HCT116 (cell line): ENCODE measurements around the gene NSUN7. TPM values are rescaled to one million over a fixed set of nuclear protein-coding genes. Genes with fewer than 3 reads are reported as not detected.

Source experiments
- ATAC-seq: fragments of 200-7000 bp; cut with Tn5 transposase; 2 replicates; pipeline ENCODE4 v1.9.1; 2020; ENCODE audit warnings: mild to moderate bottlenecking, moderate library complexity
- BruUV-seq: library from RNA; stranded (reverse); fragments of 400-500 nt; replicated peaks from 2 replicates; lab custom pipeline; 2021; lab: Mats Ljungman, UMichigan
- CTCF ChIA-PET: fragments of 300-600 bp; sonication (Branson Sonifier 250); formaldehyde crosslinking; loops from one replicate; lab custom pipeline; 2021; ENCODE audit warnings: antibody characterized with exemption; lab: Charles Lee
- POLR2A ChIA-PET: fragments of 300-600, 350-600 bp; sonication (Branson Sonifier 250); formaldehyde crosslinking; loops from one replicate; lab custom pipeline; 2021; ENCODE audit warnings: antibody characterized with exemption; lab: Charles Lee
- RAD21 ChIA-PET, 2 experiments: fragments of 300-600 bp; sonication (Branson Sonifier 250); formaldehyde crosslinking; loops; one replicate each; lab custom pipeline; 2023; ENCODE audit warnings: low total read pairs in 2 of 2; ENCODE audit not compliant: uncharacterized antibody in 2 of 2, unreplicated experiment in 2 of 2, low non-redundant PET in 1 of 2; lab: Charles Lee
- DNase-seq: peaks from one replicate; pipeline ENCODE4 v3.0.0-alpha.2; 2010; ENCODE audit warnings: low read depth, low spot score
- H2AFZ ChIP-seq: fragments of 200-600 bp; shearing (Covaris generic), sonication (generic); 2 replicates; pipeline ENCODE4 v1.6.1; 2017; ENCODE audit warnings: low read depth, mixed run types, mixed read lengths, antibody characterized with exemption, low read length; ENCODE audit not compliant: poor library complexity, severe bottlenecking
- H3K27ac ChIP-seq: 2 replicates; pipeline ENCODE4 v1.5.1; 2012; ENCODE audit warnings: low read depth, low read length
- H3K27me3 ChIP-seq: fragments of 200-600 bp; sonication (generic); 2 replicates; pipeline ENCODE4 v1.6.1; 2016; ENCODE audit warnings: mixed run types, low read length, mixed read lengths; ENCODE audit not compliant: insufficient read depth
- H3K36me3 ChIP-seq, 2 experiments: fragments of 200-500 bp in 1 of 2; fragments of 200-600 bp in 1 of 2; sonication (Bioruptor generic) in 1 of 2; sonication (generic) in 1 of 2; 2 replicates each; pipeline versions ENCODE4 v1.5.1 to v1.6.1; 2014 to 2016; ENCODE audit warnings: low read length in 2 of 2, inconsistent platforms in 1 of 2, mixed read lengths in 1 of 2, mixed run types in 1 of 2; ENCODE audit not compliant: insufficient read depth in 2 of 2, control insufficient read depth in 1 of 2
- H3K4me1 ChIP-seq, 2 experiments: fragments of 200-600 bp in 1 of 2; sonication (generic) in 1 of 2; 2 replicates each; pipeline versions ENCODE4 v1.5.1 to v1.6.1; 2012 to 2017; ENCODE audit warnings: low read length in 2 of 2, inconsistent platforms in 1 of 2, mild to moderate bottlenecking in 1 of 2, mixed read lengths in 1 of 2, mixed run types in 1 of 2, moderate library complexity in 1 of 2; ENCODE audit not compliant: insufficient read depth in 2 of 2, control insufficient read depth in 1 of 2
- H3K4me2 ChIP-seq: fragments of 200-600 bp; sonication (generic); 2 replicates; pipeline ENCODE4 v1.6.1; 2017; ENCODE audit warnings: mixed run types, low read length, mixed read lengths
- H3K4me3 ChIP-seq, 2 experiments: fragments of 200-600 bp in 1 of 2; sonication (generic) in 1 of 2; replicated peaks in 1 of 2; 2 replicates each; pipeline ENCODE4 v1.5.1; 2011 to 2016; ENCODE audit warnings: low read length in 2 of 2, control low read depth in 1 of 2, low read depth in 1 of 2, mild to moderate bottlenecking in 1 of 2, mixed read lengths in 1 of 2, mixed run types in 1 of 2
- H3K79me2 ChIP-seq: fragments of 200-600 bp; sonication (generic); 2 replicates; pipeline ENCODE4 v1.6.1; 2017; ENCODE audit warnings: mild to moderate bottlenecking, mixed run types, low read length, moderate library complexity, mixed read lengths; ENCODE audit not compliant: insufficient read depth
- H3K9ac ChIP-seq: fragments of 200-600 bp; sonication (generic); 2 replicates; pipeline ENCODE4 v1.6.1; 2016; ENCODE audit warnings: low read length, mixed read lengths
- H3K9me2 ChIP-seq: fragments of 200-600 bp; sonication (generic), shearing (Covaris generic); 2 replicates; pipeline ENCODE4 v1.6.1; 2017; ENCODE audit warnings: mixed run types, mild to moderate bottlenecking, moderate library complexity; ENCODE audit not compliant: insufficient read depth
- H3K9me3 ChIP-seq, 2 experiments: fragments of 200-500 bp in 1 of 2; fragments of 200-600 bp in 1 of 2; sonication (Bioruptor generic) in 1 of 2; sonication (generic) in 1 of 2; 2 replicates each; pipeline ENCODE4 v1.6.1; 2014 to 2017; ENCODE audit warnings: low read length in 2 of 2, mixed read lengths in 2 of 2, inconsistent platforms in 1 of 2, low read depth in 1 of 2, mild to moderate bottlenecking in 1 of 2, mixed run types in 1 of 2, moderate library complexity in 1 of 2; ENCODE audit not compliant: control insufficient read depth in 1 of 2, insufficient read depth in 1 of 2
- H4K20me1 ChIP-seq: fragments of 200-600 bp; sonication (generic), shearing (Covaris generic); 2 replicates; pipeline ENCODE4 v1.6.1; 2017; ENCODE audit warnings: mixed run types, mild to moderate bottlenecking, moderate library complexity; ENCODE audit not compliant: insufficient read depth
- ATF3 ChIP-seq: IDR thresholded peaks from 2 replicates; pipeline ENCODE4 v1.6.1; 2012
- CEBPB ChIP-seq: IDR thresholded peaks from 2 replicates; pipeline ENCODE4 v1.6.1; 2012; ENCODE audit warnings: low read depth
- ELF1 ChIP-seq: IDR thresholded peaks from 2 replicates; pipeline ENCODE4 v1.6.1; 2012; ENCODE audit warnings: low read depth, borderline replicate concordance
- EZH2 ChIP-seq: fragments of 200-600 bp; sonication (generic); IDR thresholded peaks from 2 replicates; pipeline ENCODE4 v1.6.1; 2017; ENCODE audit warnings: antibody characterized with exemption, mixed run types
- EZH2phosphoT487 ChIP-seq: fragments of 200-600 bp; IDR thresholded peaks from 2 replicates; pipeline ENCODE4 v1.6.1; 2018; ENCODE audit warnings: antibody characterized with exemption, borderline replicate concordance
- FOSL1 ChIP-seq: IDR thresholded peaks from 2 replicates; pipeline ENCODE4 v1.6.1; 2012; ENCODE audit warnings: low read depth
- JUND ChIP-seq: IDR thresholded peaks from 2 replicates; pipeline ENCODE4 v1.6.1; 2012
- MAX ChIP-seq: IDR thresholded peaks from 2 replicates; pipeline ENCODE4 v1.6.1; 2012
- POLR2AphosphoS5 ChIP-seq: IDR thresholded peaks from 2 replicates; pipeline ENCODE4 v1.6.1; 2011; ENCODE audit warnings: mild to moderate bottlenecking, low read depth, low read length, moderate library complexity
- RAD21 ChIP-seq: IDR thresholded peaks from 2 replicates; pipeline ENCODE4 v1.6.1; 2012; ENCODE audit warnings: low read depth, mild to moderate bottlenecking
- REST ChIP-seq: IDR thresholded peaks from 2 replicates; pipeline ENCODE4 v1.6.1; 2012; ENCODE audit warnings: low read depth
- SIN3A ChIP-seq: IDR thresholded peaks from 2 replicates; pipeline ENCODE4 v1.6.1; 2012; ENCODE audit warnings: low read depth
- SP1 ChIP-seq: IDR thresholded peaks from 2 replicates; pipeline ENCODE4 v1.6.1; 2012; ENCODE audit warnings: low read depth
- YY1 ChIP-seq: IDR thresholded peaks from 2 replicates; pipeline ENCODE4 v1.6.1; 2011; ENCODE audit warnings: low read length, low read depth, moderate library complexity, mild to moderate bottlenecking; ENCODE audit not compliant: insufficient replicate concordance; ENCODE audit errors: extremely low read depth
- ZFX ChIP-seq: fragments of 450-650 bp; IDR thresholded peaks from 2 replicates; pipeline ENCODE4 v1.6.1; 2017
- intact Hi-C: fragments of 100-400 bp; cut with micrococcal nuclease; formaldehyde crosslinking; loops from 2 replicates; pipeline ENCODE4 v1.10.0; 2022
- total RNA-seq: library from RNA; stranded (reverse); gene quantifications from one replicate; pipeline ENCODE4 v1.2.1, GENCODE V29; 2021; ENCODE audit not compliant: unreplicated experiment
- TF ChIP-seq, protein P1 (sequence below): IDR thresholded peaks from 2 replicates; pipeline ENCODE4 v1.6.1; 2011; ENCODE audit warnings: mild to moderate bottlenecking, low read length, moderate library complexity; ENCODE audit not compliant: insufficient replicate concordance; ENCODE audit errors: extremely low read depth

Gene NSUN7
- total RNA-seq, 1 experiment from 2014 or later: 0.07 TPM

DNA sequence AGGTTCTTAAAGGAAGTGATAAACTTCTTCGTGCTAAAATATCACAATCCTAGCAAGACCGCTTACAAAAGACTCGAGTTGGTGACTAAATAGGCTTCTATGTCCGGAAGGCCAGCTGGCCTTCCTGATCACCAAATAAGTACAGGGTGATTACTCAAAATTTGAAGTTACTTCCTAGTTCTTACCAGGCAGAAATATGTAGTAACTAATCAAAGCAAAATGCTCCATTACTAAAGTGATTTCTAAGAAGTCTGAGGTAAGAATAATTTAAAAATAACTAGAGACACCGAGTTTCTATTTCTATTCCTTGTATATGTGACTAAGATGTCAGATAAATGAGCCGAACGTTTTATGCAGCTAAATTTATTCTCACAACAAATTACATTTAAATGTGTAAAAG is 62.2 kb downstream of the NSUN7 start (continued):
- TF ChIP-seq, protein P1, sequence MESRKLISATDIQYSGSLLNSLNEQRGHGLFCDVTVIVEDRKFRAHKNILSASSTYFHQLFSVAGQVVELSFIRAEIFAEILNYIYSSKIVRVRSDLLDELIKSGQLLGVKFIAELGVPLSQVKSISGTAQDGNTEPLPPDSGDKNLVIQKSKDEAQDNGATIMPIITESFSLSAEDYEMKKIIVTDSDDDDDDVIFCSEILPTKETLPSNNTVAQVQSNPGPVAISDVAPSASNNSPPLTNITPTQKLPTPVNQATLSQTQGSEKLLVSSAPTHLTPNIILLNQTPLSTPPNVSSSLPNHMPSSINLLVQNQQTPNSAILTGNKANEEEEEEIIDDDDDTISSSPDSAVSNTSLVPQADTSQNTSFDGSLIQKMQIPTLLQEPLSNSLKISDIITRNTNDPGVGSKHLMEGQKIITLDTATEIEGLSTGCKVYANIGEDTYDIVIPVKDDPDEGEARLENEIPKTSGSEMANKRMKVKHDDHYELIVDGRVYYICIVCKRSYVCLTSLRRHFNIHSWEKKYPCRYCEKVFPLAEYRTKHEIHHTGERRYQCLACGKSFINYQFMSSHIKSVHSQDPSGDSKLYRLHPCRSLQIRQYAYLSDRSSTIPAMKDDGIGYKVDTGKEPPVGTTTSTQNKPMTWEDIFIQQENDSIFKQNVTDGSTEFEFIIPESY: no peak
- TF ChIP-seq SIN3A (no peak), MAX (no peak), POLR2AphosphoS5 (no peak), JUND (no peak)

DNA sequence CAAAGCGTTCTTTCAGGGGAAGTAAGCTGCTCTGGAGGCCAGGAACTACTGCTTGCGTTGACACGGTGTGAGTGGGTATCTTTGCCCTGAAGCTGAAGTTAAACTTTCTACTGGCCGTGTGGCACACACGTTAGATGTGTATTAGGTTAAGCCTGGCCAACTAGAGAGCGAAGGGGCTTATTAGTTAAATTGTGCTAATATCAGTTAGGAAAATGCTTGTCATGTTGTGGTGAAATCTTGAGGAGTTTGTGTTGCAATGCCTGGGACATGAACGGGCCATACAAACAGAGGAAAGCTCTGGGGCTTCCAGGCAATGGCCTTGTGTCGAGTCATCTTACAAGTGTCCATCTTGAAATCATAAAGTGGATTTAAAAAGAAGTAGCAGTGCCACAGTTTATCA is 62.6 kb downstream of the NSUN7 start:
- Histone ChIP-seq H3K9me3 (no peaks in the 10 kb centered on the region), H3K4me1 (no peaks in the 10 kb centered on the region), H3K4me2 (no peak overlapping the region), H2AFZ (no peak overlapping the region), H4K20me1 (no peaks in the 10 kb centered on the region), H3K4me3 (no peak overlapping the region), H3K9me2 (no peaks in the 10 kb centered on the region), H3K79me2 (no peaks in the 10 kb centered on the region), H3K27me3 (no peaks in the 10 kb centered on the region), H3K36me3 (0 out of 4 replicates have a peak, but pooled peaks cover 0 to 16% of the 10 kb centered on the region in 2 experiments), H3K9ac (no peak overlapping the region), H3K27ac (no peak overlapping the region)
- intact Hi-C loops: no loop called here
- RAD21 ChIA-PET: no interaction called here
- POLR2A ChIA-PET: no interaction called here
- ATAC-seq: no peak
- CTCF ChIA-PET: no interaction called here
- no TSS peak for BruUV-seq
- no peak for DNase-seq
- TF ChIP-seq FOSL1 (no peak), EZH2phosphoT487 (no peak), SIN3A (no peak), ZFX (no peak), SP1 (no peak), ELF1 (no peak), YY1 (no peak), REST (no peak), CEBPB (no peak), EZH2 (no peak), RAD21 (no peak), ATF3 (no peak), MAX (no peak), POLR2AphosphoS5 (no peak)
- TF ChIP-seq, protein P1: no peak
